ENCODE results near the gene NADK2.
A peak's percentile ranks its signal among the peaks of the same experiment; 100 is the strongest.

The NADK2 gene

DNA sequence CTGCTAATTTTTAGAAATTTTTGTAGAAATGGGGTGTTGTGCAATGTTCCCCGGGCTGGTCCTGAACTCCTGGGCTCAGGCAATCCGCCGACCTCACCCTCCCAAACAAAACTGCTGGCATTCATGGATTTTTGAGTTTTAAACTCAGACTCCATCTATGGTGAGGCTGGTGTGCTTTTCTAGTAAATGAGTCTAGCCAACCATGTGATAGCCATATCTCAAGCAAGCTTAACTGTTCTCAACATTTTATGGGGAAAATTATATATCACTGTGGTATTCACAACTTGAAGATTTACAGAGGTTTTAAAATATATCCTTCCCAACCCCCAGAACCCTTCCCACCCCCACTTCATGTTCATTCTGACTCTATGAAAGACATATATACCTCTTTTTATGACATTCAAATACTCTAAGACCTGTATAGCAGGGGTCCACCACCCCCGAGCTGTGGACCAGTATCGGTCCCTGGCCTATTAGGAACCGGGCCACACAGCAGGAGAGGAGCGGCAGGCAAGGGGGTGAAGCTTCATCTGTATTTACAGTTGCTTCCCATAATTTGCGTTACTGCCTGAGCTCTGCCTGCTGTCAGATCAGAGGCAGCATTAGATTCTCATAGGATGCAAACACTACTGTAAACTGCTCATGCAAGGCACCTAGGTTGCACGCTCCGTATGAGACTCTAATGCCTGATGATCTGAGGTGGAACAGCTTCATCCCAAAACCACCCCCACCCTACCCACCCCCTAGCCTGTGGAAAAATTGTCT is 4.5 kb upstream of the NADK2 start:
- DNase-seq (ENCODE audit: low read depth) = no peak

DNA sequence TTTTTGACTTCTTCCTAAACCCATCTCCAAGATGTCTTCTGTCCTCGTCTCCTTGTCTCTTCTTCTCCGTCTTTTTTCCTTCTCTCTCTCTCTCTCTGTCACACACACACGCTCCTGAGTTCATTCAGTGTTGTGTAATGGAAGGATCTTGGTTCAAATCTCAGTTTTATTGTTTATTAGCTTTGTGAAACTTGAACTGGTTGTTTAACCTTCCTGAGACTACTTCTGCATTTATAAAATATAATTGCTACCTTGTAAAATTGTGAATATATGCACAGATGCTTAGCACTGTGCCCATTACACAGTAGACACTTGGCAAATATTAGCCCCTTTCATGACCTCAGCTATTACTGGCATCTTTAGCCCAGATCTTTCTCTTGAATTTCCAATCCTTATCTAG is 2.4 kb upstream of the NADK2 start:
- no peak for DNase-seq (ENCODE audit: low read depth)

DNA sequence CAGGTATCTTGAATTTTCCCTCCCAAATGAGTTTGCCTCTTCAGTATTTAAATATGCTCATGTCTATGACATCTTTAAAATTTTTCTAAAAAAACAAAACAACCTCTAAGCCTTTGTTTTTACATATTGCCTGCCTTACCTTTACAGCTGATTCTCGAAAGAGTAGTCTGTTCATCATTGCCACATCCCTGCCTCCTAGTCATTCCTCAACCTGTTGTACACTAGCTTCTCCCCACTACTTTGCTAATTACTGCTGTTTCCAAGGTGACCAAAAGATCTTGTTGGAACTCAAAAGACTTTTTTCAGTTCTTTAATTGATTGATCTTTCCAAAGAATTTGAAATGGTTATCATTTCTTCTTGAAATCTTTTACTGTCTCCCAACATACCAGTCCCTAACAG is 1.9 kb upstream of the NADK2 start:
- DNase-seq (ENCODE audit: low read depth) = no peak

DNA sequence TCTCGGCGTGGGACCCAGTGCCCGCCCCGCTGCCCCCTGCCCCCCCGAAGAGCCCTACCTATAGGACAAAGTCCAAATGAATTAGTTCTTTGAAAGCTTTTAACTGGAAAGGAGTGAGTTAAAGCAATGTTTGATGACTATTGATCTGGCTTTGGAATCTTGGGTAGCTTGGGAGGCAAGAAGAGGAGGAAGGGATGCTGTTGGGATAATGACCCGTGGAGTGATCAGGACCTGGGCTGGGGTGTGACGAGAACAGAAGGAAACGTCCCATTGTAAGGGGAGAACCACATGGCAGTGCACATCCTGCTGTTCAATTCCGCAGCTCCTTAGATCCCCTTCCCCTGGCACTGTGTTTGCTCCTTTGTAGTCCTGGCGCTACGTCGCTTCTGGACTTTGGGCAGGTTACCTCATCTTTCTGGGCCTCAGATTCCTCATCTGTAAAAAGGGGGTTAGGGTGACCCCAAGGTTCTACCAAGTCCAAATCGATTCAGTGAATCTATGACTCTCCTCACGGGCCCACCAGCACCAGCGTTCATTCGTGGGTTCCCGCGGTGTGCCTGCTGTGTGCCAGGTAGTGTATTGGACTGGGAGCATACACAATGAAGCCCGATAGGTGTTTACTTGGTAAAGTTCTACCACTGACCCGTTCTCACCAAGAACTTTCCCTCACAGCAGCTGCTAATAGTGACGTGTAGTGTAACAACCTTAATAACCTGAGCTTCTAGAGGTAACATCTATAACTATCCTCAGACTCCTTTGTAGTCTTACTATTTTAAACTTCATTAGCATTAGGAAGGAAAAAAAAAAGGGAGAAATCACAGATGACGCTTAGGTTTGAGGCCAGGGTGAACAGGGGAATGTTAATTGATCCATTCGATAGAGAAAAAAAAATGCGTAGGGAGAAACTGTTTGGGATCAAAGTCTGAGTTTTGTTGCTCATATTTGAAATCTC is 1.1 kb upstream of the NADK2 start:
- no peak for DNase-seq (ENCODE audit: low read depth)

DNA sequence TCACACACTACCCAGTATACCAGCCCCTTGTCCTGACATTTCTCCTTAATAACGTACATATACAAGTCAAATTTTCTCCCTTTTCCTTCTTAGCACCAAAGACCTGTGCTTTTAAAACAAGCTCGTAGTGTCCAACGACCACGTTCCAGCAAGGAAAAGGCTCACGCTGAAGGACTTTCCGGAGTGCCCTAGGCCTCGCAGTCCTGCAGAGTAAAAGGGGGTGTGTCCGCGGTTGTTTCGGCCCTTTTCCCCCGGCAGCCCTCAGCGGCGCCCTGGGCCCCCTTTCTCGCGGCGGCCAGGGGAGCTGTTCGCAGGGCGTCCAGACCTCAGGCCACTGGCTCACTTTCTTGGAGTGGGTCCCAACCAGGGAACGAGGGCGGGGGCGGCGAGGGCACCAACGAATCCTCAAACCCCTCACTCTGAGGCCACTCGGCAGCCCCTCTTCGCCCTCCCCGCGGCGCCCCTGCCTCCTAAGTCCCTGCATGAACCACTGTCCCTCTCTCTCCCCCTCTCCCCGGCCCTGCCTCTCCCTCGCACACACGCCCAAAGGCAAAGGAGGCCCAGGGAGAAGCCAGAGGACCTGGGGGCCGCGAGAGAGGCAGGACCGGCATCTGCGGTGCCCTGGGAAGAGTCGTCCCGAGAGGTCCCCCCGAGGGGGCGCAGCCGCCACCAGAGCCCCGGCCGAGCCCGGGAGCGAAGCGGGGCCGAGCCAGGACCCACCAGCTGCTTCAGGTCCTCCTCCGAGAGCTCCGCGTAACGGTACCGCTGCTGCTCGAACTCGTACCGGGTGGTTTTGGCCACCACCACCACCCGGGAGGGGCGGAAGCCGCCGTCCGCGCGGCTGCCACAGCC is 720 bp downstream of the NADK2 start:
- peak; percentile 18 for DNase-seq (ENCODE audit: low read depth)

DNA sequence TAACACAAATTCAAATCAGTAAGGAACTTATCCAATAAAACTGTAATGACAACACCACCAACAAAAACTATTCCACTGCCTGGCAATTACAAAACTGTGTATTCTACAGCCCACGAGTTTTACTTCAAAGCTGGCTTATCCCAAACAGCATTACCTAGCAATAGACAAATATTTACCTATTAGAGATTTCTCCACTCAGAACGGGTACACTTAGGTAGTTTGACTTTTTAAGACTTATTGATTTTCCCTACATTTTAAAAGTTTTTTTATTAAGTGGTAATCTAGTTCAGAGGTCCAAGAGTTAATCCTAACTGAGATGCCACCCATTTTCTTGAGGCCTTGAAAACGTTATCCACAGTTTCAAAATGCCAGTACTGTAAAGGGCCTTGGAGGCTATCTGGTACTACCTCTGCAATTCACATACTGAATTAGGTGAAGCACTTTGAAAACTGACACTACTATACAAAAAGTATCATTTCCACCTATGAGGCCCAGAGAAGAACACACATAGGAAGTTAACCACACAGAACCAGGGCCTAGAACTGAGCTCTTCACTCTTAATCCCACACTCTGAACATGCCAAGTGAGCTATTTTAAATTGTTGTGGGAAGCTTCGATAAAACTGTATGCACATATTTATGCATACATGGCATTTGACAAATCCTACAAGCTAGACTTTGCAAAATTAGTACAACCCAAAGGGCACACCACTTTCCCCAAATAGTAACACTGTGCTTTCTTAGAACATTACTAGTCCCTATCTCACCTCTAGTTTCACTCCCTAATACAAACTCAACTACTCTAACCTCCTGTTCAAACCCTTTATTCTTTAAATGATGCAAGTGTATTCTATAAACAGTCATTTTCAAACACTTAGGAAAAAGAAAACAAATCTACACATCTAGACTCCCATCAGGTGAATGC is 2.1 kb downstream of the NADK2 start:
- no peak for DNase-seq (ENCODE audit: low read depth)

DNA sequence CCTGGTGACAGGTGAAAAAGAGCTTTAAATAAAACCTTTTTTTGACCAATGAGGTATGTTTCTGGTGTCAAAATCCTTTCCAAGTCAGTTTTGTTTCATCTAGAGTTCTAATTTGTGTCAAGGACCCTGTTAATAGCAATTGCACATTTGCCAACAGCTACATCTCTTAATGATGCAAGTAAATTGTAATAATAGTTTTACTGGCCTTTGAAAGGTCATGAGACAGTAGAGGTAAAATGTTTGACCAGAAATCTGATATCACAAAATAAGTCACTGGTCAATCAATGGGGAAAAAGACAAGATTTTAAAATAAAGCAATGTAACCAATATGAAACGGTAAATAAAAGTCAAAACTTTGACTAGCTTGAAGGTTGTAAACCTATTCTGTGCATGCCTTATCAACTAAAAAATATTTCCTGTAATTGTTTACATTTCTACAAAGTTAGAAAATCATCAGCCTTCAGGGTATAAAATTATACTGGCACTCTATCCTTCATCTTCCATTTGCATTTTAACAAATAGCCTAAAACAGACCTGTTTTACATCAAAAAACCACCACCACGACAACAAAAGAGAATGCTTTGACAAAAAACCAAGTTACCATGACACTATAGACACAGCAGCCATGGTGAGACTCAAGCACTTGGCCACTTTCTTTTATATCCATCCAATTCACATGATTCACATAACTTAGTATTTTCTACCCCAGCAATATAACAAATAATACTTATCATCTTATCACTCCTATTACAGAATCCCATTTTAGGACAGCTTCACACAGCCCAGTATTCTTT is 3.0 kb downstream of the NADK2 start:
- DNase-seq (ENCODE audit: low read depth) = no peak

DNA sequence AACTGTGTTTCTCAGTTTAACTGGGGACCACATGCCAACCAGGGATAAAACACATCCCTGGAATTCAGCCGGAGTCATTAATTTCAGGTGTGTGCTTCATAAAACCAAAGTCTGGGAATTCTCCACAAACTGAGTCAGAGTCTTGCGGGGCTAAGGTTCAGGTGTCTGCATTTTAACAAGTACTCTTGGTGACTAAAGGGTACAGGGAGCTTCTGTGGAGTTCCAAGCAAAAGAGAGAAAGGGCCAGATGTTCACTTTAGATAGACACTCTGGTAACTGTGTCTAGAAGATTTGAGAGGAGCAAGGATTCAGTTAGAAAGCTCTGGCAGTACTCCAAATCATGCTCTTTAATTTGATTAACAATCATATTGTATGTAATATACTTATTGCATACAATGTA is 4.0 kb downstream of the NADK2 start:
- no peak for DNase-seq (ENCODE audit: low read depth)

DNA sequence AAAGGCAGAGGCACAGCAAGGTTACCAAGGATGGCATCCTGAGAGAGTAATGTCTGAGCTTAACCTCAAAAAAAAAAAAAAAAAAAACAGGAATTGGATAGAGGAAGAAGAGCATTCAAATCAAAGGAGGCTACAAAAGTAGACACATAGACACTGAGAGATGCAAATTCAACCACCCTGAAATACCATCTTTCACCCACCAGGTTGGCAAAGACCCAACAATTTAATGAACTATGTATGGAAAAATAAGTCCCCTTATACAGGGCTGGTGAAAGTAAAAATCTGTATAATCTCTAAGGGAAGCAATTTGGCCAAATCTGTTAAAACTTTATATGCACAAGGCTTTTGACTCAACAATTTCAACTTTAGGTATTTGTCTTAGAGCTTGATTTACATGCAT is 4.9 kb downstream of the NADK2 start:
- no peak for DNase-seq (ENCODE audit: low read depth)

DNA sequence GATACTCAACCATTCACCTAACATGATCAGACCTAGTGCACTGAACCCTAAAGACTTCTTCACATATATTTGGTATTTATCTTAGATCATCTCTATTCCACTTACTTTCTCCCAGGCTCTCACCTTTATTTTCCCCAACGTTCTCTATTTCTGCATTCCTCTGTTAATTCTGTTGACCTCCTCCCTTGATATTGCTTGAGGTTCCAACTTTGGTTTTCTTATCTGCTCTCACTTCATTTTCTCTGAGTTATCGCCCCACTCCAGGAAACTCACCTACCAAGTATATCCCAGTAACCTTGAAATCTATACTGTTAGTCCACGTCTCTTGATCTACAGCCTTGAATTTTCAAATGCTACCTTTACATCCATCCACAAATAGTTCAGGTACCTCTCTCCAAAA is 9.2 kb downstream of the NADK2 start:
- DNase-seq (ENCODE audit: low read depth) = no peak

DNA sequence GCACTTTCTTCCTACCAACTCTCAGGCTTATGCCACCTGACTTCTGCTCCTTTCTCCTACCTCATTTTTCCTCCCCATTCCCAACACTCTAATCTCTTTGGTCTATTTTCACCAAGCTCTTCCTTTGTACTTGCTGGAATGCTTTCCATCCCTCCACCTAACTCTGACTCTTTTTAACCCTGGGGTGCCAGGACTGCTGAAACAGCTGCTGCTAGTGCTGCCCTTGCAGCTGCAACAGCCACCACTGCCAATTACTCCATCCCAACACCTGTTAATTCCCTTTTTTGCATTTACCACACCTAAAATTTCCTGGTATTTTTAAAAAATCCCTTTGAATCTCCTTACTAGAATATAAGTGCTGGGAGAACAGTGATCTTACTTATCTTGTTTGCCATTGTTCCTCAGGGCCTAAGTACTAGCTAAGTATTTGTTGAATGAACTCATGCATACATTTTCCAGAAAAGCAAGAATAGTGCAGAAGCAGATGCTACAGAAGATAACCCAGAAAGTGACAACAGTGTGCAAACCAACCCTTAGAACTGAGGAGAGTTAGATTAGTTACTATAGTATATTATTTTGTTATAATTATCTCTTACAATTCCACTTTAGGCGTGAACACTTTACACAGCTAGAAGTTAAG is 11.5 kb downstream of the NADK2 start:
- DNase-seq (ENCODE audit: low read depth) = no peak

DNA sequence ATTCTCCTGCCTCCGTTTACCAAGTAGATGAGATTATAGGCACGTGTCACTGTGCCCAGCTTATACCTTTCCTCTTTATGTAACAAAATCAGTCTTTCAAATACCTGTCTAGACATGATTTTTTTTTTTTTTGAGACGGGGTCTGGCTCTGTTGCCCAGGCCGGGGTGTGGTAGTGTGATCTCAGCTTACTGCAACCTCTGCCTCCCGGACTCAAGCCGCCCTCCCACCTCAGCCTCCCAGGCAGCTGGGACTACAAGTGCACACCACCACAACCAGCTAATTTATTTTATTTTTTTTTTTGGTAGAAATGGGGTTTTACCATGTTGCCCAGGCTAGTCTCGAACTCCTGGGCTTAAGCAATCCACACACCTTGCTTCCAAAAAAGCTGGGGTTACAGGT is 13.2 kb downstream of the NADK2 start:
- no peak for DNase-seq (ENCODE audit: low read depth)

DNA sequence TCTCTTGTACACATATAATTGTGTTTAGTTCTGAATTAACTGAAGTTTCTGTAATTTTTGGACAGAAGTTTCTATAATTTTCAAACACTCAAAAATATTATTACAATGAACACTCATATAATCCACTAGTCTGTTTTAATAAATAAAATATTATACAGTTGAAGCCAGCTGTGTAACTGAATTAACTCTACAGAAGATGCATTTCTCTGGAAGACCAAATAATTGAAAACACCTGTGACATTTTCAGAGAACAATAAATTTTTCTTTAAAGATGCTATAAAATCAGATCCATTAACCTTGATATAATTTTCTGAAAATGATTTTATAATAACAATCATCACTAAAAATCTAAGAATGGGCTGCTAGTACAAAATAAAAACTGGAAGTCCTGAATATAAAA is 14.7 kb downstream of the NADK2 start:
- DNase-seq (ENCODE audit: low read depth) = no peak

DNA sequence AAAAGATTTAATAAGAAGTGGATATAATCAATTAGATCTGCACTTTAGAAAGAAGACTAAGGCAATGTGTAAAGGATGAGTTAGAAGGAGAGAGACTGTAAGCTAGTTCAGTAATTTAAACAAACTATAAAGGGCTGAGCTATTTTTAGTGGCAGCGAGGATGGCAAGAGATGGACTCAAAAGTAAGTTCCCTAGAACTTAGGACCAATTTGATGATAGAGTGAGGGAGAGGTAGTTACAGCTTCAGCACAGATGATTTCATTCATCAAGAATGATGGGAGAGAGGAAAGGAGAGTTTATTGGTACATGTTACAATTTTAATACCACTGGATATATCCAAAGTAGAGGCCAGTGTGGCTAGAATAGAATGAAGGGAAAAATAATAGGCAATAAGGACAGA is 19.1 kb downstream of the NADK2 start:
- DNase-seq (ENCODE audit: low read depth) = no peak

DNA sequence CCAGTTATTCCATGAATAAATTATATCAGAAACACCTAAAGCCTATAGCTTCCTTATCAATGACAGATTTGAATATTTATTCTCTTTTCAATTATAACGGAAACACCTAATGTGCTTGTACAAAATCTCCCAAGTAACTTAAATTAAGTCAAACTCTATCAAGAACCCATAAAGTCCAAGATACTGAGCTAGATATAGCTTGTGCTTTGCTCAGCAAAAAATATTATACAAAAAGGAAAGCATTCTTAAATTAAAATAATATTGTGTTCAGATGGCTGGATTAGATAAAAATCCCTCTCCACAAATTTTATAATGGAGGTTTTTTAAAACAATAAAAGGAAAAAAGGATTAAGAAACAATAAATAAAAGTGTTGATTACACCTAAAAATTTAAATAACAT is 23.7 kb downstream of the NADK2 start:
- DNase-seq (ENCODE audit: low read depth) = no peak

DNA sequence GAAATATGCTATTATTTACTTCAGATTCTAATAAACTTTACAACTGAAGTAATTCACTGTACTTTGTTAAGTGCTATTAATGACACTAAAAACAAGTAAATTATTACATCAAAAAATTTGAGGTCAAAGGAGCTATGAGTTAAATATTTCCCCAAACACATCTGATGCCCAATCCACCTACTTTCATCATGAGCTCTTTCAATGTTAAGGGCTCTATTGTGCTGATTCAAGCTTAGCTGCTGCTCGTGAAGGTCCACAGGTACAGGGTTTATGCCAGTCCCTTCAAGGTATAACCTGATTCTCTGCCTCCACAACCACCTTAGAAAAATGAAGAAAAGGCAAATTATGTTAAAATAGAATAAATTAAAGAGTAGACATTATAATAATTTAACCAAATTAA is 24.2 kb downstream of the NADK2 start:
- DNase-seq (ENCODE audit: low read depth) = no peak

DNA sequence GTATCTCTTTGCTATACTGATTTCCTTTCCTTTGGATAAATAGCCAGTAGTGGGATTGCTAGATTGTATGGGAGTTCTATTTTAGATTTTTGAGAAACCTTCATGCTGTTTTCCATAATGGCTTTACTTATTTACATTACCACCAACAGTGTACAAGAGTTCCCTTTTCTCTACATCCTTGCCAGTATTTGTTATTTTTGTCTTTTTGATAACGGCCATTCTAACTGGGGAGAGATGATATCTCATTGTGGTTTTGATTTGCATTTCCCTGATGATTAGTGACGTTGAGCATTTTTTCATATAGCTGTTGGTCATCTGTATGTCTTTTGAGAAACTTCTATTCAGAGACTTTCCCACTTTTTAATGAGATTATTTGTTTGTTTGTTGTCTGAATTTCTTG is 25.8 kb downstream of the NADK2 start:
- DNase-seq (ENCODE audit: low read depth) = no peak

DNA sequence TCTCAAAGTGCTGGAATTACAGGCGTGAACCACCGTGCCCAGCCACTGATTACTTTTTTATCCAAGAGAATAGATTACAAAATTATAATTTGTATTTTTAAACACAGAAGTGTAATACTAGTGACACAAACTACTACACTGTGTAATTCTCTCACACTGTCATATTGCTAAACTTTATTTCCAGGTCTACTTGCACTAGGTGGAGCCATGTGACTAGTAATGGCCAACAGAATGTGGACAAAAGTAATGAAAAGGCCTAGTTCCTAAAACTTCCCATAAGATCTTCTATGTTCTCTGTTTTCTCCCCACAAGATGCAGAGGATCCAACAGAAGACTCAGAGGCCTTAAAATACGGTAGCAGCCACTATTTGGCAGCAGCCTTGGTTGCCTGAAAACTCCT is 27.3 kb downstream of the NADK2 start:
- DNase-seq (ENCODE audit: low read depth) = no peak

DNA sequence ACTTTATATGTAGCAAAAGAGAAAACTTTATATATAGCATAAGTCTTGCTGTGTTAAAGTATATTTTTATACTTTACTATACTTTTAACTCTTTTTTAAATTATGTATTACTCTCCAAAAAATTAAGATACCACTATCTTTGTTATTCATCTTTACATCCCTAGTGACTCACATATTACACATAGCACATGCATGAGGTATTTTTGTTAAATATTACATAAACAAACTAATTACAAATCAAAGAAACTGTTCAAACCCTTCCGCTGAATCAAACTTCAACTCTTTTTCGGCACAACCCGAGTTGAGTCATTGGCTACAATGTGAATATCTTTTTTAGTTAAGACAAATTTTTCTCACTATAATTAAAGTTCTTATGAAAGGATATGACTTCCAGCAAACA is 32.1 kb downstream of the NADK2 start:
- DNase-seq (ENCODE audit: low read depth) = no peak

DNA sequence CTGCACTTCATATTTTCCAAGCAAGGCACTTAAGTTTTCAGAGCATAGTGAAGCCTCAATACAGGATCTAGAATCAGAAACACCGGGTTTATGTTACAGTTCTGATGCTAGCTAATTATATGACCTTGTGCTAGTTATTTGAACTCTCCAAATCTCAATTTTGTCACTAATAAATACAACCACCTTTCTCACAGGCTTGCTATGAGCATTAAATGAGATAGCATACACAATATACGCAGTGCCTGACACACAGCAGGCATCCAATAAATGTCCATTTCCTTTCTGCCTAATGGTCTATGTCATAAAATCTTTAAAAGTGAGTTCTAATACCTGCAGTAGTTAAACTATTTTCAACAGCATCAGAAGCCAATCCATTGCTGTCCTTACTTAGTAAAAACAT is 32.9 kb downstream of the NADK2 start:
- DNase-seq (ENCODE audit: low read depth) = no peak

All from stimulated activated CD8-positive, alpha-beta memory T cell treated with anti-CD3 and anti-CD28 coated beads, Interleukin-4, amount 100 ng/mL, for 24 hours (primary cell).